ENCODE measurements around the gene CCDC92. TPM values are rescaled to one million over a fixed set of nuclear protein-coding genes. Genes with fewer than 3 reads are reported as not detected.

Gene CCDC92
- polyA plus RNA-seq, 2 of the 4 experiments (the other 2 are of a cell fraction) = 27.2 to 27.5 TPM

DNA sequence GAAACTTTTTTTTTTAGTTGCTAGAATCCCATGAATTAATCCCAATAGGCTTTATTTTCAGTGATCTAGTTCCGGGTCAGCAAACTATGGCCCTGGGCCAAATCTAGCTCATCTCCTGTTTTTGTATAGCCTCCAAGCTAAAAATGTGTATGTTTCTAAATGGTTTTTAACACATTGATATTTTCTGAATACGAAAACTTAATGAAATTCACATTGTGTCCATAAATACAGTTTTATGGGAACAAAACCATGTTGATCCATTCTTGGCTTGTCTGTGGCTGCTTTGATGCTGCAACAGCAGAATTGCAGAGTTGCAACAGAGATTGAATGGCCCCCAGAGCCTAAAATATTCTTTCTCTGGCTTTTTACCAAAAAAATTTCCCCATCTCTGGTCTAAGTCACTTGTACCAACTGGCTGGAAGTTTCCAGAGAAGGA is 47.9 kb upstream of the CCDC92 start:
- 92% methylated on average over 2 of the region's 2 CpGs for WGBS (ENCODE audit: missing lambda C conversion rate)
- Histone ChIP-seq H3K4me2 (no peak overlapping the region), H3K4me1 (no peaks in the 10 kb centered on the region), H3K27ac (no peak overlapping the region), H3K9me3 (no peaks in the 10 kb centered on the region), H3K4me3 (no peak overlapping the region)
- DNase-seq (ENCODE audit: low read depth in 1 of 2, low spot score in 1 of 2) (no peak), FAIRE-seq (no peak), ATAC-seq (no peak)
- TF ChIP-seq POLR2AphosphoS2 (conservative IDR thresholded peaks at IDR 0.05; ENCODE audit: low read length) = no peak
- no peak for TF ChIP-seq ELK1 (IDR thresholded peaks at IDR 0.05; ENCODE audit: low read depth, low read length)
- ChIA-PET CTCF (interaction anchor here (0.8 to 1.8 kb wide), 3 partner anchors 10 to 17 kb away, joined by 3 to 4 read pairs (median 3); no protein-coding TSS in a partner anchor), POLR2A (no interaction called here)

- Histone ChIP-seq H3K9me3 (no peaks in the 10 kb centered on the region), H3K4me1 (no peaks in the 10 kb centered on the region), H3K4me3 (no peak overlapping the region), H3K4me2 (no peak overlapping the region), H3K27ac (no peak overlapping the region)
- DNase-seq (ENCODE audit: low read depth in 1 of 2, low spot score in 1 of 2) = no peak
- no peak for ATAC-seq
- ChIA-PET CTCF (interaction anchor here (0.9 to 1.8 kb wide), 4 partner anchors 9 to 379 kb away, joined by 3 to 8 read pairs (median 4); no protein-coding TSS in a partner anchor), POLR2A (no interaction called here)
- FAIRE-seq = no peak
- TF ChIP-seq KDM1A (IDR thresholded peaks at IDR 0.05; ENCODE audit: low read depth) = no peak
- TF ChIP-seq USF2 (IDR thresholded peaks at IDR 0.05) = no peak
- no peak for TF ChIP-seq HEYL (CRISPR knock-in tag; IDR thresholded peaks at IDR 0.05)
- TF ChIP-seq HOXB5 (CRISPR knock-in tag; IDR thresholded peaks at IDR 0.05) = no peak
- no peak for TF ChIP-seq FOSB (CRISPR knock-in tag; IDR thresholded peaks at IDR 0.05)
- no peak for TF ChIP-seq GATA3 (IDR thresholded peaks at IDR 0.05; ENCODE audit: borderline replicate concordance)
- TF ChIP-seq, protein P1, sequence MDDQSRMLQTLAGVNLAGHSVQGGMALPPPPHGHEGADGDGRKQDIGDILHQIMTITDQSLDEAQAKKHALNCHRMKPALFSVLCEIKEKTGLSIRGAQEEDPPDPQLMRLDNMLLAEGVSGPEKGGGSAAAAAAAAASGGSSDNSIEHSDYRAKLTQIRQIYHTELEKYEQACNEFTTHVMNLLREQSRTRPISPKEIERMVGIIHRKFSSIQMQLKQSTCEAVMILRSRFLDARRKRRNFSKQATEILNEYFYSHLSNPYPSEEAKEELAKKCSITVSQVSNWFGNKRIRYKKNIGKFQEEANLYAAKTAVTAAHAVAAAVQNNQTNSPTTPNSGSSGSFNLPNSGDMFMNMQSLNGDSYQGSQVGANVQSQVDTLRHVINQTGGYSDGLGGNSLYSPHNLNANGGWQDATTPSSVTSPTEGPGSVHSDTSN (IDR thresholded peaks at IDR 0.05) = no peak
- TF ChIP-seq ZC3H11A (IDR thresholded peaks at IDR 0.05) = no peak
- no peak for TF ChIP-seq MAX (IDR thresholded peaks at IDR 0.05)
- no peak for TF ChIP-seq NR3C1 (IDR thresholded peaks at IDR 0.05)
- TF ChIP-seq SMC3 (IDR thresholded peaks at IDR 0.05) = no peak
- no peak for TF ChIP-seq NFE2L2 (conservative IDR thresholded peaks at IDR 0.05; ENCODE audit: low read length)
- TF ChIP-seq BCL3 (IDR thresholded peaks at IDR 0.05) = no peak
- TF ChIP-seq MAZ (IDR thresholded peaks at IDR 0.05; ENCODE audit: borderline replicate concordance, low read depth, low read length) = no peak
Observed at GRCh38 chr12:124019115-124019514, 46.5 kb upstream of the CCDC92 start.

DNA sequence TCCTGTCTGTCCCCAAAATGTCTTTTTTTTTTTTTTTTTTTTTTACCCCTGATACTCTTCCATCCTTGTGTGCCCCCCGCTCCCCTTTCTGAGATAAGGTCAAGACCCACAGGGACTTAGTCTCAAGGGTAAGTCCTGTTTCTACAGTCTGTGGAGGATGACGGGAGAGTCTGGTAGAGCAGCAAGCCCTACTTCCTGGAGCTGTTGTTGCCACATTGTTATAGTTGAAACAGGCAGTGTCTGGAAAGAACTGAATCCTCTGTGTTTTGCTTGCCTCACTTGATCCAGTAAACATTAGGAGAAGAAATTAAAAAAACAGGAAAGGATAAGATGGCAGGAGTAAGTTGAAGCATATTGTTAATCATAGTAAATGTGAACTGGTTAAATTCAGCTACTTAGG is 45.9 kb upstream of the CCDC92 start:
- CTCF ChIA-PET = interaction anchor here (0.9 to 1.8 kb wide), 3 partner anchors 13 to 379 kb away, joined by 3 to 8 read pairs (median 4); no protein-coding TSS in a partner anchor
- Histone ChIP-seq H3K9me3 (no peaks in the 10 kb centered on the region), H3K4me3 (no peak overlapping the region), H3K4me1 (no peaks in the 10 kb centered on the region), H3K4me2 (no peak overlapping the region), H3K27ac (no peak overlapping the region)
- DNase-seq (ENCODE audit: low read depth in 1 of 2, low spot score in 1 of 2) = no peak
- POLR2A ChIA-PET = no interaction called here
- no peak for FAIRE-seq
- WGBS (ENCODE audit: missing lambda C conversion rate) = 100% methylated on average over 2 of the region's 2 CpGs
- TF ChIP-seq RFX5 (IDR thresholded peaks at IDR 0.05) = no peak
- no peak for TF ChIP-seq HOXB13 (CRISPR knock-in tag; IDR thresholded peaks at IDR 0.05; ENCODE audit: low read depth)
- TF ChIP-seq, protein P1 (IDR thresholded peaks at IDR 0.05) = no peak
- TF ChIP-seq ELK1 (IDR thresholded peaks at IDR 0.05; ENCODE audit: low read depth, low read length) = no peak
- no peak for TF ChIP-seq CBX2 (IDR thresholded peaks at IDR 0.05; ENCODE audit: borderline replicate concordance, low read depth)
- no peak for TF ChIP-seq EHMT2 (IDR thresholded peaks at IDR 0.05; ENCODE audit: low read depth)
- TF ChIP-seq RARB (CRISPR knock-in tag; IDR thresholded peaks at IDR 0.05) = no peak
- TF ChIP-seq NPAS2 (CRISPR knock-in tag; IDR thresholded peaks at IDR 0.05; ENCODE audit: borderline replicate concordance) = no peak
- no peak for TF ChIP-seq ZFP36 (IDR thresholded peaks at IDR 0.05; ENCODE audit: borderline replicate concordance, partially characterized antibody)
- ATAC-seq = no peak

All from A549 (cell line).